Hepatocyte (in vitro differentiated cells): ENCODE measurements around the gene UQCC3. TPM values are rescaled to one million over a fixed set of nuclear protein-coding genes. Genes with fewer than 3 reads are reported as not detected.
"Not testable (repeated sequence)": the region's sequence is repeated elsewhere in the genome, so short reads cannot be mapped to it uniquely, and the experiment has no call there.

Source experiments
- DNase-seq: peaks from one replicate; pipeline ENCODE4 v3.0.0-alpha.2; 2016; ENCODE audit warnings: low spot score
- H2AFZ ChIP-seq: fragments of 200-600 bp; sonication (generic); 2 replicates; pipeline ENCODE4 v1.6.0; 2016; ENCODE audit warnings: antibody characterized with exemption, mild to moderate bottlenecking
- H3K27ac ChIP-seq: fragments of 200-600 bp; sonication (generic); 2 replicates; pipeline ENCODE4 v1.5.1; 2016; ENCODE audit warnings: mild to moderate bottlenecking
- H3K27me3 ChIP-seq: fragments of 200-600 bp; sonication (generic); 2 replicates; pipeline ENCODE4 v1.6.1; 2016
- H3K36me3 ChIP-seq: fragments of 200-600 bp; sonication (generic); replicated peaks from 2 replicates; pipeline ENCODE4 v1.5.1; 2016; ENCODE audit warnings: low read depth; ENCODE audit not compliant: insufficient read depth
- H3K4me1 ChIP-seq: fragments of 200-600 bp; sonication (generic); 2 replicates; pipeline ENCODE4 v1.5.1; 2016; ENCODE audit warnings: mild to moderate bottlenecking, moderate library complexity; ENCODE audit not compliant: insufficient read depth
- H3K4me2 ChIP-seq: fragments of 200-600 bp; sonication (generic); 2 replicates; pipeline ENCODE4 v1.6.0; 2016
- H3K4me3 ChIP-seq: fragments of 200-600 bp; sonication (generic); 2 replicates; pipeline ENCODE4 v1.5.1; 2016; ENCODE audit warnings: mild to moderate bottlenecking
- H3K79me2 ChIP-seq: fragments of 200-600 bp; sonication (generic); 2 replicates; pipeline ENCODE4 v1.6.0; 2017; ENCODE audit warnings: mild to moderate bottlenecking
- H3K9me2 ChIP-seq: fragments of 200-600 bp; sonication (generic); replicated peaks from 2 replicates; pipeline ENCODE4 v1.6.0; 2017; ENCODE audit warnings: mild to moderate bottlenecking; ENCODE audit not compliant: insufficient read depth
- H3K9me3 ChIP-seq: fragments of 200-600 bp; sonication (generic); 2 replicates; pipeline ENCODE4 v1.5.1; 2016; ENCODE audit warnings: low read depth, mild to moderate bottlenecking
- H4K20me1 ChIP-seq: fragments of 200-600 bp; sonication (generic); 2 replicates; pipeline ENCODE4 v1.6.0; 2016; ENCODE audit warnings: mild to moderate bottlenecking; ENCODE audit not compliant: insufficient read depth, poor library complexity, severe bottlenecking
- CTCF ChIP-seq: fragments of 200-600 bp; sonication (generic); IDR thresholded peaks from 2 replicates; pipeline ENCODE4 v1.5.1; 2016; ENCODE audit warnings: antibody characterized with exemption, mild to moderate bottlenecking; ENCODE audit not compliant: poor library complexity
- EZH2 ChIP-seq: fragments of 200-600 bp; sonication (generic); IDR thresholded peaks from 2 replicates; pipeline ENCODE4 v1.6.1; 2016; ENCODE audit warnings: antibody characterized with exemption, mild to moderate bottlenecking, borderline replicate concordance
- EZH2phosphoT487 ChIP-seq: fragments of 200-600 bp; sonication (generic); IDR thresholded peaks from one replicate; pipeline ENCODE4 v1.6.1; 2018; ENCODE audit warnings: antibody characterized with exemption, mild to moderate bottlenecking, low read depth, moderate library complexity; ENCODE audit not compliant: unreplicated experiment, severe bottlenecking
- WGBS: methylation state at CpG from one replicate; pipeline ENCODE4 v1.1.6; 2016; ENCODE audit warnings: low lambda C conversion rate; ENCODE audit errors: missing lambda C conversion rate; 5-methylcytosine and 5-hydroxymethylcytosine counted together
- polyA plus RNA-seq: library from polyadenylated mRNA; unstranded; fragments of >200 nt; fragmentation: Nextera tagmentation; extraction: Ambion mirVana; gene quantifications from 2 replicates; pipeline ENCODE4 v1.2.1, GENCODE V29; 2016
- total RNA-seq: library from RNA; depleted of rRNA; stranded (reverse); fragments of >200 nt; gene quantifications from 2 replicates; pipeline ENCODE4 v1.2.3, GENCODE V29; 2014

Gene UQCC3
- total and polyA plus RNA-seq, 2 experiments from 2014 or later, result 8.9 to 17.0 TPM

DNA sequence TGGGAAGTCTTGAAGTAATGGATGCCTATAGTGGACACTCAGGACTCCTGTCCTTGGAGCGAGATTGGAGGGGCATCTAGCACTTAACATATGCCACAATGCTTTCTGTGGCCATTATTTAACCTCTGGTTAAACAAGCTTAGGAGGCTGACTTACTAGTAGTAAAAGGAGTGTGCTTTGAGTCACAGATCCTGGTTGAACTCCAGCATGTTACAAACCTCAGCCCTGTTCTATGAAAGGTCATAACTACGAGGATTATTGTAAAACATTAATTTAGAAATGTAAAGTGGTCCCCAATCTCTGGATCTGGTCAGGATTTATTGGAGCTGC is 1.7 kb downstream of the UQCC3 start:
- no peak for DNase-seq
- Histone ChIP-seq H3K4me2 (peak overlapping the region; percentile 93), H4K20me1 (no peaks in the 10 kb centered on the region), H3K9me3 (no peaks in the 10 kb centered on the region), H3K27ac (peak overlapping the region; percentile 95), H3K9me2 (no peaks in the 10 kb centered on the region), H3K4me3 (no peak overlapping the region), H3K27me3 (no peaks in the 10 kb centered on the region), H3K4me1 (peaks cover 20% of the 10 kb centered on the region), H3K36me3 (no peaks in the 10 kb centered on the region), H2AFZ (no peak overlapping the region), H3K79me2 (peaks cover 56% of the 10 kb centered on the region)
- WGBS, result 91% methylated on average over 2 of the region's 2 CpGs
- TF ChIP-seq EZH2 (no peak), CTCF (no peak), EZH2phosphoT487 (no peak)

DNA sequence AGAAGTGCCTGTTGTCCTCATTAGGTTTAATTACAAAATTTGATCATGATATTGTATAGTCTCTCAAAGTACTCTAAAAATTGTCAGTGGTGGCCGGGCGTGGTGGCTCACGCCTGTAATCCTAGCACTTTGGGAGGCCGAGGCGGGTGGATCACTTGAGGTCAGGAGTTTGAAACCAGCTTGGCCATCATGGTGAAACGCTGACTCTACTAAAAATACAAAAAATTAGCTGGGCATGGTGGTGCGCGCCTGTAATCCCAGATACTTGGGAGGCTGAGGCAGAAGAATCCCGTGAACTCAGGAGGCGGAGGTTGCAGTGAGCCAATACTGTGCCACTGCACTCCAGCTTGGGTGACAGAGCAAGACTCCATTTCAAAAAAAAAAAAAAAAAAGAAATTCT is 3.9 kb downstream of the UQCC3 start:
- H4K20me1 ChIP-seq, H3K27ac ChIP-seq, H3K27me3 ChIP-seq, H3K36me3 ChIP-seq, H3K9me2 ChIP-seq, DNase-seq, H3K9me3 ChIP-seq, H2AFZ ChIP-seq, H3K4me2 ChIP-seq, H3K4me3 ChIP-seq: not testable (repeated sequence)
- Histone ChIP-seq H3K79me2 (peaks cover 54% of the 10 kb centered on the region), H3K4me1 (peaks cover 27% of the 10 kb centered on the region)
- WGBS, result 92% methylated on average over 10 of the region's 10 CpGs

DNA sequence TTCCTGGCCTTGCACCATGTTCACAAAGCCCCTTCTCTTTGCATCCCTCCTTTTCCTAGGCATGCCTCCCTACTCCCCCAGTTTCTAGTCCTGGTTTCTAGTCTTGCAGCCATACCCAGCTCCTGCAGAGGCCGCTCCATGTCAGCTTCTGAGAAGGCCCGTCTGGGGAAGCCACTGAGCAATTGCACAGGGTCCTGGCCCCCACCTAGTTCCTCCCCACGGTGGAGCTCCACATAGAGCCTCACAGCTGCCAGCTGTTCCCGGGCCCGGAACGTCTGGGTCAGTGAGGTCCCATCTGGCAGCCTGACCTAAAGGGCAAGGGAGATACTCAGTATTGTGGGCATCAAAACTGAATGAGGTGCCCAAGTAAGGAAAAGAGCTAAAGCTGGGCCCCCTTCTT is 5.2 kb downstream of the UQCC3 start:
- WGBS, result 81% methylated on average over 6 of the region's 6 CpGs
- Histone ChIP-seq H2AFZ (no peak overlapping the region), H3K4me3 (no peak overlapping the region), H3K79me2 (peaks cover 51% of the 10 kb centered on the region), H3K27me3 (no peaks in the 10 kb centered on the region), H3K9me2 (no peaks in the 10 kb centered on the region), H3K27ac (no peak overlapping the region), H3K4me1 (peaks cover 27% of the 10 kb centered on the region), H3K9me3 (no peaks in the 10 kb centered on the region), H3K4me2 (no peak overlapping the region), H3K36me3 (no peaks in the 10 kb centered on the region), H4K20me1 (no peaks in the 10 kb centered on the region)
- no peak for TF ChIP-seq EZH2
- DNase-seq, result no peak

GRCh38 chr11:62677156-62677555 is 5.7 kb downstream of the UQCC3 start:
- no peak for DNase-seq
- 86% methylated on average over 6 of the region's 6 CpGs for WGBS
- Histone ChIP-seq H3K27ac (no peak overlapping the region), H3K4me1 (peaks cover 27% of the 10 kb centered on the region), H3K36me3 (no peaks in the 10 kb centered on the region), H4K20me1 (no peaks in the 10 kb centered on the region), H2AFZ (no peak overlapping the region), H3K9me2 (no peaks in the 10 kb centered on the region), H3K4me2 (no peak overlapping the region), H3K4me3 (no peak overlapping the region), H3K27me3 (no peaks in the 10 kb centered on the region), H3K79me2 (peaks cover 49% of the 10 kb centered on the region), H3K9me3 (no peaks in the 10 kb centered on the region)
- no peak for TF ChIP-seq EZH2phosphoT487
- TF ChIP-seq CTCF, result no peak

DNA sequence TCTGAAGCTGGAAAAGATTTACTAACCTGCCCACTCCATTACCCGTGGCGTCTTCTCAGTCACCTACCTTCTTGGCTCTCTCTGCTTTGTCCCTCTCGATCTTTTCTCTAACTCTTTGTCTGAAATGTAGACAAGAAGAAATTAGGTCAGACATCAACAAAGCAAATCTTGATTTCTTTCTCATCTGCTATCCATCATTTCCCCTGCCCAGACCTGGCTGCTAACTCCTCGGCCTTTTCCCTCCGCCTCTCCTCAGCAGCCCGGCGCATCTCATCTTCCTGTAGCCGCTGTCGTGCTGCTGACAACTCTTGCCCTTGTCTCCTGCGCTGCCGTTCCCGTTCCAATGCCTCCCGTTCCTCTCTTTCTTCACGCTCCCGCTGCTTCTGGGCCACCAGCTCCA is 6.2 kb downstream of the UQCC3 start:
- peak overlapping the region; percentile 99 for H3K4me2 ChIP-seq
- H3K27ac ChIP-seq, result peak overlapping the region; percentile 88
- WGBS, result 94% methylated on average over 15 of the region's 15 CpGs
- H4K20me1 ChIP-seq, result no peaks in the 10 kb centered on the region
- no peak overlapping the region for H2AFZ ChIP-seq
- no peak for TF ChIP-seq EZH2phosphoT487
- no peak for TF ChIP-seq EZH2
- TF ChIP-seq CTCF, result no peak
- H3K9me3 ChIP-seq, result no peaks in the 10 kb centered on the region
- H3K27me3 ChIP-seq, result no peaks in the 10 kb centered on the region
- H3K4me3 ChIP-seq, result no peak overlapping the region
- H3K79me2 ChIP-seq, result peaks cover 46% of the 10 kb centered on the region
- no peaks in the 10 kb centered on the region for H3K36me3 ChIP-seq
- H3K4me1 ChIP-seq, result peaks cover 21% of the 10 kb centered on the region
- no peak for DNase-seq
- H3K9me2 ChIP-seq, result no peaks in the 10 kb centered on the region
